AG09319 (cell line): ENCODE results near the gene P2RX7.

ENCODE experiments used
- DNase-seq: peaks from one replicate; pipeline ENCODE4 v3.0.0-alpha.2; 2010; ENCODE audit warnings: low read depth; ENCODE audit errors: extremely low read depth
- CTCF ChIP-seq: IDR thresholded peaks from 2 replicates; pipeline ENCODE4 v1.5.1; 2011; ENCODE audit warnings: low read depth, mild to moderate bottlenecking, inconsistent platforms, low read length, moderate library complexity

Gene P2RX7

GRCh38 chr12:121167232-121167820 is 34.6 kb downstream of the P2RX7 start:
- no peak for DNase-seq
- no peak for TF ChIP-seq CTCF

- no peak for DNase-seq
- no peak for TF ChIP-seq CTCF
These were observed 35.3 kb downstream of the P2RX7 start for GRCh38 chr12:121167951-121168350.

GRCh38 chr12:121170151-121170550 is 37.5 kb downstream of the P2RX7 start:
- no peak for DNase-seq
- TF ChIP-seq CTCF: no peak

- TF ChIP-seq CTCF: no peak
- no peak for DNase-seq
These were observed 38.1 kb downstream of the P2RX7 start for GRCh38 chr12:121170611-121171260.

- DNase-seq: no peak
- no peak for TF ChIP-seq CTCF
These were observed 39.5 kb downstream of the P2RX7 start for GRCh38 chr12:121172145-121172544.

GRCh38 chr12:121175383-121176119 is 42.9 kb downstream of the P2RX7 start:
- no peak for DNase-seq
- TF ChIP-seq CTCF: no peak
